Brain pericyte (primary cell): ENCODE measurements around the gene KRTAP10-5.
"Not testable (repeated sequence)": the region's sequence is repeated elsewhere in the genome, so short reads cannot be mapped to it uniquely, and the experiment has no call there.

Experiments used
- DNase-seq: peaks from one replicate; pipeline ENCODE4 v3.0.0-alpha.2; 2012; ENCODE audit warnings: low read depth, low spot score

The KRTAP10-5 gene

GRCh38 chr21:44590897-44591800, 10.7 kb upstream of the KRTAP10-5 start:
- DNase-seq, result not testable (repeated sequence)

- no peak for DNase-seq
Observed at GRCh38 chr21:44590311-44590721, 9.9 kb upstream of the KRTAP10-5 start.

GRCh38 chr21:44589586-44590305, 9.3 kb upstream of the KRTAP10-5 start:
- DNase-seq, result no peak

- DNase-seq, result no peak
Observed at GRCh38 chr21:44589094-44589493, 8.7 kb upstream of the KRTAP10-5 start.

DNA sequence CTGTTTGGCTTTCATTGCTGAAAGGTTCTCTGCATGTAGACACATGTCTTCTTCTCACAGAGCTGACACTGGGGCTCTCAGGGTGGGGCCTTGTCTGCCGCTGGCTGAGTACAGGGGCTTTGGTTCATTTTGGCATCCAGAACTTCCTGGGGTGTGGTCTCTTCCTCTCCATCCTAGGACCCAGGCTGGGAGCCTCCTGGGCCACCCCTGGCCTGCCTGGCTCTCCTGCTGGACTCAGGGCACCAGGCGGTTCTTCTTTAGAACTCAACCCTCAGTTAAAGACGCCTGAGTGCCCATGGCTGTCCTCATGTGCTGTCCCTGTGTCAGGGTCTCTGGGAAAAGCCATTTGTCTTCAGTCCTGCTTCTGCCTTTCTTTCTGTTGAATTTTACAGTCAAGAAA, 5.5 kb upstream of the KRTAP10-5 start:
- no peak for DNase-seq

GRCh38 chr21:44583800-44584147, 3.4 kb upstream of the KRTAP10-5 start:
- DNase-seq, result no peak

GRCh38 chr21:44583089-44583799, 2.8 kb upstream of the KRTAP10-5 start:
- DNase-seq, result no peak

DNA sequence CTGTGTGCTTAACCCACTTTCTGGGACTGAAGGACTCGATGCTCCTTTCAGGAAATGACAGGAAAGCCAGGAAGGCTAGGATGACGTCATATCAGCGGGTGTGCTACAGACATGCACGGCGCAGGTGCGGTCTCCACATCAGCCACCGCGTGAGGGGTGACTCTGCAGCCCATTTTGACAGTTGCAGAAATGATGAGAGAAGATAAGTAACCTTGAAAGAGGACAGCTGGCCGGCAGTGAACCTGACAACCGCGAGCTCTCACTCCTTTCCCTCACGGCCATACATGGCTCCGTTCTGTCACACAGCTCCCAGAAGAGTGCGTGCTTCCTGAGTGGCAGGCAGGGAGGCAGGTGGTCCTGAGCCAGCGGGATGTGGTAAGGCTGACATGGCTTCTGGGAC, 1.7 kb upstream of the KRTAP10-5 start:
- DNase-seq, result no peak

DNA sequence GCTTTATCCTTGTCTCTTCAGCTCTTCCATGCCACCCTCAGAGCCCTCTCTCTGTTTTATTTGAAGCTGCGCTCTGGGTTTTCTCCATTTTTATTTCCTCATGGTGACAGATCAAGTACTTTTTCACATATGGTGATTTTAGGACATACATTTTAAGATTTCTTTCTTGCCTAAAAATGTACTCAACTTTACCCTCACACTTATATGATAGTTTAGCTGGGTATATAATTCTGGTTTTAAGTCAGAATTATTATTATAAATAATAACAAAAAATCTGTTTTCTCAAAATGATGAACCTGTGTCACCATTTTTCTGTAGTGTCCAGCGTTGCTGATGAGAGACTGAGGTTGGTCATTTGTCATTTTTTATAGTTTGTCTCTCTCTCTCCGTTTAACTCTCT, 754 bp upstream of the KRTAP10-5 start:
- DNase-seq, result no peak

GRCh38 chr21:44579833-44580144, 615 bp downstream of the KRTAP10-5 start:
- no peak for DNase-seq

- DNase-seq, result no peak
Observed at GRCh38 chr21:44579056-44579832, 1.2 kb downstream of the KRTAP10-5 start.

- DNase-seq, result no peak
Observed at GRCh38 chr21:44578371-44579055, 1.9 kb downstream of the KRTAP10-5 start.

DNA sequence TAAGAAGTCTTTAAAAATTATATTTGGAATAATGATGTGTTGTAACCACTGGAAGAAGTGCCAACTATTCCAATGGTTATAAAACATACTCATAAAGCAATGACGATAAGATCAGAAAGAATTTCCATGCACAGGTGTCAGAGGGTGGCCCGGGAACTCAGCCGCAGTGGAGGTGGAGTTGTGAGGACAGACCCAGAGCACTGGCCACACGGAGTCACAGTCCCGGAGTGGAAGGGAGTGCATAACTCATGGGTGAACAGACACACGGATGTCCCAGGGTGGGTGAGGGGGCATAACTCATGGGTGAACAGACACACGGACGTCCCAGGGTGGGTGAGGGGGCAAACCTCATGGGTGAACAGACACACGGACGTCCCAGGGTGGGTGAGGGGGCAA, 4.4 kb downstream of the KRTAP10-5 start:
- DNase-seq, result no peak

DNA sequence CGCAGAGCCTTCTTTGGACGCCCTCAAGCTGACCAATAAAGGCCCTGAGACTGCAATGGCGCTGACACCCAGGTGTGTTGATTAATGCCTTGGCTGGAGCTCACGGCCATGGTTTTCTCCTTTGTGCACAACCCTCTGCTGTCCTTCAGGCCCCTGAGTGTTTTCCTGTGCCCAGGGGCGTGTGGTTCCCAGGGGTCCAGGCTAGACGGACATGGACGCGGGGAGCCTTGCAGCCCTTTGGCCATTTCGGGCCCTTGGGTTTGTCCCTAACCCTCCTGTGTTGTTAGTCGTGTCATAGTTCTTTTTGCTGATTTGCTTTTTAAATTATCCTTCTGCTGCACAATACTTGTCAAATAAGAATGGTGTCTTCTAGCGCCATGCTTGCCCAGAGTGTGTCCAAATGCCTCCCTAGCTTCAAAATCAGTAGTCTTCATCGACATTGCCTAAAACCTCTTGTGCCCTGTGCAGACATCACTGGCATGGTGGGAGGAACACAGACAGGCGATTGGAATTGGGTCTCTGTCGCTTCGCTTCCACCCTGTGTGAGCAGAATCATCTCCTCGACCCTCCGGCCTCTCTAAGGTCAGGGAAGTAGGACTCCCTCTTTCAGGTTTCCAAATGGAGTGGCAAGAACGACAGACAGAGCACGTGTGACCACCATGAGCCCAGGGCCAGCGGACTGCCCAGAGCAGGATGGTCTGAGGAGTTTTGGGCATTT, 4.9 kb downstream of the KRTAP10-5 start:
- no peak for DNase-seq

GRCh38 chr21:44574457-44575306, 5.7 kb downstream of the KRTAP10-5 start:
- no peak for DNase-seq

DNA sequence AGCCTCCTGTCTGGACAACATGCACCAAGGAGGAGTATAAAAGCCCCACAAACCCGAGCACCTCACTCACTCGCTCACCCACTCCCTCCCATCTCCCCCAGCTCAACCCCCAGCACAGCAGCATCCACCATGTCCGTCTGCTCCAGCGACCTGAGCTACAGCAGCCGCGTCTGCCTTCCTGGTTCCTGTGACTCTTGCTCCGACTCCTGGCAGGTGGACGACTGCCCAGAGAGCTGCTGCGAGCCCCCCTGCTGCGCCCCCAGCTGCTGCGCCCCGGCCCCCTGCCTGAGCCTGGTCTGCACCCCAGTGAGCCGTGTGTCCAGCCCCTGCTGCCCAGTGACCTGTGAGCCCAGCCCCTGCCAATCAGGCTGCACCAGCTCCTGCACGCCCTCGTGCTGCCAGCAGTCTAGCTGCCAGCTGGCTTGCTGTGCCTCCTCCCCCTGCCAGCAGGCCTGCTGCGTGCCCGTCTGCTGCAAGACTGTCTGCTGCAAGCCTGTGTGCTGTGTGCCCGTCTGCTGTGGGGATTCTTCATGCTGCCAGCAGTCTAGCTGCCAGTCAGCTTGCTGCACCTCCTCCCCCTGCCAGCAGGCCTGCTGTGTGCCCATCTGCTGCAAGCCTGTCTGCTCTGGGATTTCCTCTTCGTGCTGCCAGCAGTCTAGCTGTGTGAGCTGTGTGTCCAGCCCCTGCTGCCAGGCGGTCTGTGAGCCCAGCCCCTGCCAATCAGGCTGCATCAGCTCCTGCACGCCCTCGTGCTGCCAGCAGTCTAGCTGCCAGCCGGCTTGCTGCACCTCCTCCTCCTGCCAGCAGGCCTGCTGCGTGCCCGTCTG, 6.6 kb downstream of the KRTAP10-5 start, which contains the start of gene KRTAP10-4:
Gene KRTAP10-4 (plus strand): TSS at position 100 of the 827 bp plus-strand sequence. CDS start 30 bp downstream, at position 130.
- not testable (repeated sequence) for DNase-seq

DNA sequence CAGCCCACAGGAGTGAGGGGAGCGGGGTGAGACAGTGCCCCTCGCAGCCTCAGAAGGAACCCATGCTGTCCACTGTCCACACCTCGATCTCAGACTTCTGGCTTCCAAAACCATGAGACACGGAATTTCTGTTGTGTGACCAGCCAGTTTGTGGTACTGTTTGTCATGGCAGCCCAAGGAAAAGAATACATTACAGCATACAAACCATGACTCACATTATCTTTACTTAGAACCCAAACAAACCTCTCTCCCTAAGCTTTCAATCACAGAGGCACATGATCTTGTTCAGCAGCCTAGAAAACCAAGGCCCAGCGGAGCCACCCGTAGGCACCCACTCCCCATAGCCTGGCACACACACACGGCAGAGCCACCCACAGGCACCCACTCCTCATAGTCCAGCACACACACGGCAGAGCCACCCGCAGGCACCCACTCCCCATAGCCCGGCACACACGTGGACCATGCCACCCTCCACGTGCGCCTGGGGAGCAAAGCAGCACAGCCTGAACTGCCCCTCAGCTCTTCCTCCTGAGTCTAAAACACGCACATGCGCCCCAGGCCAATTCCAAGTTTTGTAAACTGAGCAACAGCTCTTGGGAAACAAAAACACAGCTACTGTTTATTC, 7.3 kb downstream of the KRTAP10-5 start:
- no peak for DNase-seq
